Thyroid gland (tissue), 4 donors: Measurements from ENCODE around the gene CENPM.

Experiments
- CTCF ChIP-seq, 6 experiments: fragments of 200-600 bp in 3 of 6; fragments of 450-650 bp in 3 of 6; sonication (generic) in 3 of 6; IDR thresholded peaks; one replicate each; pipeline ENCODE4 v1.5.1; 2016 to 2019; ENCODE audit warnings: antibody characterized with exemption in 6 of 6, mild to moderate bottlenecking in 2 of 6, inconsistent platforms in 1 of 6, moderate library complexity in 1 of 6
- POLR2A ChIP-seq, 2 donors: fragments of 450-650 bp; IDR thresholded peaks; one replicate each; pipeline ENCODE4 v1.6.1; 2017; ENCODE audit warnings: antibody characterized with exemption in 2 of 2, mild to moderate bottlenecking in 2 of 2, moderate library complexity in 1 of 2

GRCh38 chr22:41952713-41953112 lies 5.8 kb upstream of the CENPM start:
- TF ChIP-seq CTCF (IDR thresholded peaks at IDR 0.05) (no peak), POLR2A (IDR thresholded peaks at IDR 0.05) (no peak)
